CD4-positive, alpha-beta T cell treated with Interleukin-15 for 1 hour (primary cell): ENCODE data around the gene IRF2BP1.
"Not testable (repeated sequence)": the region's sequence is repeated elsewhere in the genome, so short reads cannot be mapped to it uniquely, and the experiment has no call there.

Experiments
- DNase-seq: peaks from one replicate; pipeline ENCODE4 v3.0.0-alpha.2; 2020

The IRF2BP1 gene

GRCh38 chr19:45881082-45881908 is 4.6 kb downstream of the IRF2BP1 start:
- no peak for DNase-seq

- no peak for DNase-seq
Observed at GRCh38 chr19:45879971-45880370, 6.0 kb downstream of the IRF2BP1 start.

- DNase-seq: no peak
Observed at GRCh38 chr19:45879055-45879454, 6.9 kb downstream of the IRF2BP1 start.

GRCh38 chr19:45878043-45878794 is 7.7 kb downstream of the IRF2BP1 start:
- DNase-seq: no peak

- no peak for DNase-seq
Observed at GRCh38 chr19:45876411-45877197, 9.3 kb downstream of the IRF2BP1 start.

GRCh38 chr19:45876161-45876410 is 9.9 kb downstream of the IRF2BP1 start:
- DNase-seq: no peak

GRCh38 chr19:45874620-45874966 is 11.3 kb downstream of the IRF2BP1 start:
- no peak for DNase-seq

GRCh38 chr19:45873219-45873772 is 12.6 kb downstream of the IRF2BP1 start:
- DNase-seq: no peak

- no peak for DNase-seq
Observed at GRCh38 chr19:45872095-45872919, 13.6 kb downstream of the IRF2BP1 start.

- DNase-seq: no peak
Observed at GRCh38 chr19:45870798-45871197, 15.1 kb downstream of the IRF2BP1 start.

GRCh38 chr19:45867241-45867640 is 18.7 kb downstream of the IRF2BP1 start:
- not testable (repeated sequence) for DNase-seq

GRCh38 chr19:45866400-45867176 is 19.4 kb downstream of the IRF2BP1 start:
- DNase-seq: no peak

GRCh38 chr19:45865269-45865948 is 20.5 kb downstream of the IRF2BP1 start:
- DNase-seq: no peak

GRCh38 chr19:45864629-45865082 is 21.3 kb downstream of the IRF2BP1 start:
- DNase-seq: no peak

GRCh38 chr19:45863840-45864628 is 21.9 kb downstream of the IRF2BP1 start, which contains the start of gene FOXA3:
FOXA3 (plus strand) TSS chr19:45864326; CDS start chr19:45864457, 131 bp downstream.
- DNase-seq: peak; percentile 57

GRCh38 chr19:45863335-45863839 is 22.6 kb downstream of the IRF2BP1 start:
- no peak for DNase-seq

- DNase-seq: peak; percentile 99
Observed at GRCh38 chr19:45862564-45863334, 23.2 kb downstream of the IRF2BP1 start, which contains the start of gene SYMPK. SYMPK (minus strand) TSS chr19:45863147; CDS start chr19:45854495, 8,652 bp downstream.

- DNase-seq: no peak
Observed at GRCh38 chr19:45862271-45862563, 23.7 kb downstream of the IRF2BP1 start.
